Panc1 (cell line): ENCODE measurements around the gene TOR1A. TPM values are rescaled to one million over a fixed set of nuclear protein-coding genes. Genes with fewer than 3 reads are reported as not detected.
A peak's percentile ranks its signal among the peaks of the same experiment; 100 is the strongest.

Source experiments
- ATAC-seq: fragments of 200-7000 bp; cut with Tn5 transposase; 2 replicates; pipeline ENCODE4 v1.9.1; 2020; ENCODE audit warnings: mild to moderate bottlenecking, moderate library complexity
- BruUV-seq: library from RNA; stranded (reverse); fragments of 400-500 nt; replicated peaks from 2 replicates; lab custom pipeline; 2021; lab: Mats Ljungman, UMichigan
- CTCF ChIA-PET: fragments of 300-600 bp; sonication (Branson Sonifier 250); formaldehyde crosslinking; loops from one replicate; lab custom pipeline; 2022; ENCODE audit warnings: antibody characterized with exemption; lab: Charles Lee
- POLR2A ChIA-PET: fragments of 300-600 bp; sonication (Branson Sonifier 250); formaldehyde crosslinking; loops from one replicate; lab custom pipeline; 2022; ENCODE audit warnings: antibody characterized with exemption; lab: Charles Lee
- DNase-seq: peaks from one replicate; pipeline ENCODE4 v3.0.0-alpha.2; 2010; ENCODE audit warnings: low read depth, low spot score
- H3K27ac ChIP-seq: 2 replicates; pipeline ENCODE4 v1.5.1; 2011; ENCODE audit warnings: mild to moderate bottlenecking, low read length, inconsistent platforms
- H3K27me3 ChIP-seq: fragments of 200-500 bp; sonication (Bioruptor generic); 2 replicates; pipeline ENCODE4 v1.6.0; 2014; ENCODE audit warnings: low read length, inconsistent platforms; ENCODE audit not compliant: control insufficient read depth, insufficient read depth
- H3K36me3 ChIP-seq: fragments of 200-500 bp; sonication (Bioruptor generic); 2 replicates; pipeline ENCODE4 v1.5.1; 2014; ENCODE audit warnings: inconsistent platforms, mild to moderate bottlenecking, low read length, moderate library complexity; ENCODE audit not compliant: control insufficient read depth, insufficient read depth
- H3K4me1 ChIP-seq: 2 replicates; pipeline ENCODE4 v1.5.1; 2011; ENCODE audit warnings: inconsistent platforms, mild to moderate bottlenecking, low read length, moderate library complexity; ENCODE audit not compliant: control insufficient read depth, insufficient read depth
- H3K4me3 ChIP-seq, 2 experiments: 2 replicates each; pipeline ENCODE4 v1.5.1; 2011 to 2012; ENCODE audit warnings: low read depth in 2 of 2, low read length in 2 of 2, mild to moderate bottlenecking in 2 of 2, inconsistent platforms in 1 of 2, moderate library complexity in 1 of 2
- H3K9me3 ChIP-seq: fragments of 200-500 bp; sonication (Bioruptor generic); 2 replicates; pipeline ENCODE4 v1.5.1; 2014; ENCODE audit warnings: low read depth, mild to moderate bottlenecking, inconsistent platforms, low read length, moderate library complexity; ENCODE audit not compliant: control insufficient read depth, insufficient read depth
- CTCF ChIP-seq: fragments of 450-650 bp; IDR thresholded peaks from 2 replicates; pipeline ENCODE4 v1.5.1; 2017; ENCODE audit warnings: mild to moderate bottlenecking
- POLR2AphosphoS5 ChIP-seq: IDR thresholded peaks from 2 replicates; pipeline ENCODE4 v1.6.1; 2012; ENCODE audit warnings: mild to moderate bottlenecking, low read depth, low read length, moderate library complexity
- REST ChIP-seq, 2 experiments: IDR thresholded peaks; 2 replicates each; pipeline ENCODE4 v1.6.1; 2011 to 2012; ENCODE audit warnings: low read depth in 2 of 2, control low read depth in 1 of 2, low read length in 1 of 2, mild to moderate bottlenecking in 1 of 2, moderate library complexity in 1 of 2; ENCODE audit not compliant: insufficient read depth in 1 of 2
- SIN3A ChIP-seq: IDR thresholded peaks from 2 replicates; pipeline ENCODE4 v1.6.1; 2012; ENCODE audit warnings: low read depth, mild to moderate bottlenecking, low read length, moderate library complexity, borderline replicate concordance; ENCODE audit not compliant: insufficient read depth
- TCF7L2 ChIP-seq: IDR thresholded peaks from 2 replicates; pipeline ENCODE4 v1.6.1; 2011; ENCODE audit warnings: mild to moderate bottlenecking, low read depth, low read length, inconsistent platforms
- in situ Hi-C: cut with HindIII; loops from 2 replicates; pipeline ENCODE4 v1.10.0; 2016; ENCODE audit warnings: low sequenced_read_pairs, low pct_unique_long_range_greater_than_20kb
- intact Hi-C: fragments of 100-400 bp; cut with micrococcal nuclease; formaldehyde crosslinking; loops from one replicate; pipeline ENCODE4 v1.10.0; 2022; ENCODE audit not compliant: unreplicated experiment
- total RNA-seq: library from RNA; stranded (reverse); gene quantifications from one replicate; pipeline ENCODE4 v1.2.1, GENCODE V29; 2021; ENCODE audit not compliant: unreplicated experiment

Gene TOR1A
- total RNA-seq, 1 experiment from 2014 or later: 33.6 TPM

- ATAC-seq (no peak), DNase-seq (no peak)
- H3K9me3 ChIP-seq: no peaks in the 10 kb centered on the region
- H3K27me3 ChIP-seq: no peaks in the 10 kb centered on the region
- TF ChIP-seq CTCF: no peak
- TF ChIP-seq SIN3A: no peak
- H3K36me3 ChIP-seq: peaks cover 3% of the 10 kb centered on the region
- peak overlapping the region; percentile 59 for H3K27ac ChIP-seq
- peaks cover 8% of the 10 kb centered on the region; the same call in 1 of the 2 replicates for H3K4me1 ChIP-seq
- ChIA-PET CTCF (no interaction called here), POLR2A (no interaction called here)
- intact Hi-C loops: no loop called here
- in situ Hi-C loops: no loop called here
- H3K4me3 ChIP-seq: peak overlapping the region; percentile 94 to 96
- no TSS peak for BruUV-seq
Measured at GRCh38 chr9:129835860-129836223, 11.9 kb upstream of the TOR1A start.

- CTCF ChIA-PET: interaction anchor here (0.7 kb wide), 1 partner anchor 108 kb away, joined by 3 read pairs; no protein-coding TSS in a partner anchor
- no TSS peak for BruUV-seq
- Histone ChIP-seq H3K4me3 (peak within 1 kb of the TSS; percentile 94 to 96), H3K9me3 (no peaks in the 10 kb centered on the region), H3K4me1 (peaks cover 8% of the 10 kb centered on the region; the same call in 1 of the 2 replicates), H3K36me3 (peaks cover 3% of the 10 kb centered on the region), H3K27me3 (no peaks in the 10 kb centered on the region), H3K27ac (peak within 1 kb of the TSS; percentile 84)
- TF ChIP-seq POLR2AphosphoS5 (peak; percentile 86), SIN3A (peak; percentile 95), REST (IDR thresholded peaks at IDR 0.05; ENCODE audit: insufficient read depth in 1 of 2, low read depth in 2 of 2, low read length in 1 of 2) (no peak), TCF7L2 (no peak), CTCF (no peak)
- intact Hi-C loops: no loop called here
- DNase-seq: peak; percentile 61
- peak; percentile 99 for ATAC-seq
- POLR2A ChIA-PET: no interaction called here
- in situ Hi-C loops: no loop called here
Measured at GRCh38 chr9:129835128-129835859, 11.4 kb upstream of the TOR1A start, which contains the start of the genes C9orf78 and USP20. C9orf78 (minus strand) TSS chr9:129835275; CDS start chr9:129835221, 54 bp downstream. USP20 (plus strand) TSS chr9:129835458; CDS start chr9:129852556, 17,098 bp downstream.
